ENCODE results near the gene PLXDC2.

GRCh38 chr10:19936289-19936688, 120.1 kb downstream of the PLXDC2 start:
- no peak for TF ChIP-seq PBX3 (IDR thresholded peaks at IDR 0.05)
- TF ChIP-seq, protein P1, sequence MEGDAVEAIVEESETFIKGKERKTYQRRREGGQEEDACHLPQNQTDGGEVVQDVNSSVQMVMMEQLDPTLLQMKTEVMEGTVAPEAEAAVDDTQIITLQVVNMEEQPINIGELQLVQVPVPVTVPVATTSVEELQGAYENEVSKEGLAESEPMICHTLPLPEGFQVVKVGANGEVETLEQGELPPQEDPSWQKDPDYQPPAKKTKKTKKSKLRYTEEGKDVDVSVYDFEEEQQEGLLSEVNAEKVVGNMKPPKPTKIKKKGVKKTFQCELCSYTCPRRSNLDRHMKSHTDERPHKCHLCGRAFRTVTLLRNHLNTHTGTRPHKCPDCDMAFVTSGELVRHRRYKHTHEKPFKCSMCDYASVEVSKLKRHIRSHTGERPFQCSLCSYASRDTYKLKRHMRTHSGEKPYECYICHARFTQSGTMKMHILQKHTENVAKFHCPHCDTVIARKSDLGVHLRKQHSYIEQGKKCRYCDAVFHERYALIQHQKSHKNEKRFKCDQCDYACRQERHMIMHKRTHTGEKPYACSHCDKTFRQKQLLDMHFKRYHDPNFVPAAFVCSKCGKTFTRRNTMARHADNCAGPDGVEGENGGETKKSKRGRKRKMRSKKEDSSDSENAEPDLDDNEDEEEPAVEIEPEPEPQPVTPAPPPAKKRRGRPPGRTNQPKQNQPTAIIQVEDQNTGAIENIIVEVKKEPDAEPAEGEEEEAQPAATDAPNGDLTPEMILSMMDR (IDR thresholded peaks at IDR 0.05) = no peak
- TF ChIP-seq CBX8 (IDR thresholded peaks at IDR 0.05) = no peak
- no peak for TF ChIP-seq MAX (IDR thresholded peaks at IDR 0.05)
- TF ChIP-seq RAD21 (conservative IDR thresholded peaks at IDR 0.05 in 1 of 2, IDR thresholded peaks at IDR 0.05 in 1 of 2) = no peak
- TF ChIP-seq CEBPB (IDR thresholded peaks at IDR 0.05) = no peak
- TF ChIP-seq RFX5 (IDR thresholded peaks at IDR 0.05) = no peak
- no peak for TF ChIP-seq CHD4 (IDR thresholded peaks at IDR 0.05; ENCODE audit: borderline replicate concordance)
- no peak for TF ChIP-seq POLR2A (IDR thresholded peaks at IDR 0.05; ENCODE audit: low read length)
- no peak for TF ChIP-seq JUN (IDR thresholded peaks at IDR 0.05)
- no peak for TF ChIP-seq EHF (CRISPR knock-in tag; IDR thresholded peaks at IDR 0.05)
- TF ChIP-seq POLR2AphosphoS2 (conservative IDR thresholded peaks at IDR 0.05; ENCODE audit: low read length) = no peak
- no peak for TF ChIP-seq MYC (IDR thresholded peaks at IDR 0.05; ENCODE audit: borderline replicate concordance, low read length)
- TF ChIP-seq RCOR1 (IDR thresholded peaks at IDR 0.05; ENCODE audit: low read depth, low read length) = no peak

Data from A549 (cell line).